Activated T-cell treated with anti-CD3 and anti-CD28 coated beads for 24 hours (primary cell): ENCODE data around the gene MRPS23.

ENCODE experiments used
- DNase-seq: peaks from one replicate; pipeline ENCODE4 v3.0.0-alpha.2; 2020; ENCODE audit warnings: low read depth

The MRPS23 gene

GRCh38 chr17:57838453-57838852 is 11.4 kb downstream of the MRPS23 start:
- no peak for DNase-seq

- DNase-seq = no peak
Measured at GRCh38 chr17:57835333-57835900, 14.4 kb downstream of the MRPS23 start.

- no peak for DNase-seq
Measured at GRCh38 chr17:57834146-57834741, 15.6 kb downstream of the MRPS23 start.

GRCh38 chr17:57833179-57833939 is 16.5 kb downstream of the MRPS23 start:
- DNase-seq = peak; percentile 50

- no peak for DNase-seq
Measured at GRCh38 chr17:57832314-57833178, 17.3 kb downstream of the MRPS23 start.

GRCh38 chr17:57830880-57831279 is 19.0 kb downstream of the MRPS23 start:
- DNase-seq = no peak

- DNase-seq = no peak
Measured at GRCh38 chr17:57823469-57824401, 26.1 kb downstream of the MRPS23 start.

GRCh38 chr17:57819867-57820266 is 30.0 kb downstream of the MRPS23 start:
- DNase-seq = no peak

- DNase-seq = no peak
Measured at GRCh38 chr17:57819285-57819684, 30.6 kb downstream of the MRPS23 start.

- DNase-seq = no peak
Measured at GRCh38 chr17:57818066-57818465, 31.8 kb downstream of the MRPS23 start.

GRCh38 chr17:57817299-57817698 is 32.5 kb downstream of the MRPS23 start:
- DNase-seq = no peak

GRCh38 chr17:57814421-57814820 is 35.4 kb downstream of the MRPS23 start:
- DNase-seq = no peak

- DNase-seq = no peak
Measured at GRCh38 chr17:57811638-57812280, 38.1 kb downstream of the MRPS23 start.

GRCh38 chr17:57810721-57811637 is 38.9 kb downstream of the MRPS23 start:
- DNase-seq = no peak

- DNase-seq = no peak
Measured at GRCh38 chr17:57809879-57810278, 40.0 kb downstream of the MRPS23 start.

- no peak for DNase-seq
Measured at GRCh38 chr17:57808882-57809281, 41.0 kb downstream of the MRPS23 start.

- DNase-seq = no peak
Measured at GRCh38 chr17:57806167-57806830, 43.5 kb downstream of the MRPS23 start.

GRCh38 chr17:57803021-57803420 is 46.8 kb downstream of the MRPS23 start:
- no peak for DNase-seq

GRCh38 chr17:57801044-57801711 is 48.7 kb downstream of the MRPS23 start:
- no peak for DNase-seq
